Chondrocyte (in vitro differentiated cells): Measurements from ENCODE around the gene FAM131C. TPM values are rescaled to one million over a fixed set of nuclear protein-coding genes. Genes with fewer than 3 reads are reported as not detected.
"Not testable (repeated sequence)": the region's sequence is repeated elsewhere in the genome, so short reads cannot be mapped to it uniquely, and the experiment has no call there.

Experiments used
- DNase-seq: peaks from one replicate; pipeline ENCODE4 v3.0.0; 2021; ENCODE audit warnings: mixed read lengths, low spot score
- H3K27ac Mint-ChIP-seq: one replicate; pipeline ENCODE4 v1.8.0; 2021; ENCODE audit warnings: mild to moderate bottlenecking, moderate library complexity, mixed read lengths; ENCODE audit not compliant: unreplicated experiment
- H3K27me3 Mint-ChIP-seq: 2 replicates; pipeline ENCODE4 v1.8.0; 2021; ENCODE audit warnings: low read depth, mixed read lengths
- H3K36me3 Mint-ChIP-seq: 2 replicates; pipeline ENCODE4 v1.8.0; 2021; ENCODE audit warnings: low read depth, mixed read lengths
- H3K4me1 Mint-ChIP-seq: 2 replicates; pipeline ENCODE4 v1.8.0; 2021; ENCODE audit warnings: low read depth, mild to moderate bottlenecking, mixed read lengths
- H3K4me3 Mint-ChIP-seq: one replicate; pipeline ENCODE4 v1.8.0; 2021; ENCODE audit warnings: mild to moderate bottlenecking, moderate library complexity, mixed read lengths; ENCODE audit not compliant: unreplicated experiment
- H3K9me3 Mint-ChIP-seq: 2 replicates; pipeline ENCODE4 v1.8.0; 2021; ENCODE audit warnings: low read depth, mixed read lengths
- total RNA-seq: library from RNA; stranded (reverse); gene quantifications from 3 replicates; pipeline ENCODE4 v1.2.1, GENCODE V29; 2021
- TF ChIP-seq, protein P1 (sequence below): fragments of 200-600 bp; sonication (generic); IDR thresholded peaks from 2 replicates; pipeline ENCODE4 v1.5.0; 2021; ENCODE audit warnings: antibody characterized with exemption, mild to moderate bottlenecking, moderate library complexity

The FAM131C gene
- total RNA-seq, 1 donor from 2014 or later, result 0.70 TPM

DNA sequence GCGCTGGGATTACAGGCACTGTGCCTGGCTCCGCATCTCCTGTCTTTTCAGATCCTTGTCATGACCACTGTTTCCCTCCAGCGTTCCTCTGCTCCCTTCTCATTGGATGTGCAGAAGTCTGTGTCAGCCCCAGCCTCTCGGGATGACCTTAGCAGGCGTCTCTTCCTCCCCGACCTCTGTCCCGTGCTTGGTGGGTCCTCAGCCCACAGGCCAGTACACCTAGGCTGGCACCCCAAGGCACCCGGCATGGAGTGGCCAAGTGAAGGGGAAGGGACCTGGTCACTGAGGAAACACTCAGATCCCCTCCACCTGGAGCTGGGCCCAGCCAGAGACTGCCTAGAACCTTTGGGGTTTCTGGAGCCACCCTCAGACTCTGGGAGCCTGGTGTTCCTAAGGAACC is 32.3 kb downstream of the FAM131C start:
- Mint-ChIP-seq H3K4me1 (no peaks in the 10 kb centered on the region), H3K9me3 (no peaks in the 10 kb centered on the region), H3K27me3 (peaks cover 10% of the 10 kb centered on the region), H3K4me3 (no peak overlapping the region), H3K27ac (no peak overlapping the region), H3K36me3 (no peaks in the 10 kb centered on the region)
- TF ChIP-seq, protein P1, sequence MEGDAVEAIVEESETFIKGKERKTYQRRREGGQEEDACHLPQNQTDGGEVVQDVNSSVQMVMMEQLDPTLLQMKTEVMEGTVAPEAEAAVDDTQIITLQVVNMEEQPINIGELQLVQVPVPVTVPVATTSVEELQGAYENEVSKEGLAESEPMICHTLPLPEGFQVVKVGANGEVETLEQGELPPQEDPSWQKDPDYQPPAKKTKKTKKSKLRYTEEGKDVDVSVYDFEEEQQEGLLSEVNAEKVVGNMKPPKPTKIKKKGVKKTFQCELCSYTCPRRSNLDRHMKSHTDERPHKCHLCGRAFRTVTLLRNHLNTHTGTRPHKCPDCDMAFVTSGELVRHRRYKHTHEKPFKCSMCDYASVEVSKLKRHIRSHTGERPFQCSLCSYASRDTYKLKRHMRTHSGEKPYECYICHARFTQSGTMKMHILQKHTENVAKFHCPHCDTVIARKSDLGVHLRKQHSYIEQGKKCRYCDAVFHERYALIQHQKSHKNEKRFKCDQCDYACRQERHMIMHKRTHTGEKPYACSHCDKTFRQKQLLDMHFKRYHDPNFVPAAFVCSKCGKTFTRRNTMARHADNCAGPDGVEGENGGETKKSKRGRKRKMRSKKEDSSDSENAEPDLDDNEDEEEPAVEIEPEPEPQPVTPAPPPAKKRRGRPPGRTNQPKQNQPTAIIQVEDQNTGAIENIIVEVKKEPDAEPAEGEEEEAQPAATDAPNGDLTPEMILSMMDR, result no peak
- no peak for DNase-seq

DNA sequence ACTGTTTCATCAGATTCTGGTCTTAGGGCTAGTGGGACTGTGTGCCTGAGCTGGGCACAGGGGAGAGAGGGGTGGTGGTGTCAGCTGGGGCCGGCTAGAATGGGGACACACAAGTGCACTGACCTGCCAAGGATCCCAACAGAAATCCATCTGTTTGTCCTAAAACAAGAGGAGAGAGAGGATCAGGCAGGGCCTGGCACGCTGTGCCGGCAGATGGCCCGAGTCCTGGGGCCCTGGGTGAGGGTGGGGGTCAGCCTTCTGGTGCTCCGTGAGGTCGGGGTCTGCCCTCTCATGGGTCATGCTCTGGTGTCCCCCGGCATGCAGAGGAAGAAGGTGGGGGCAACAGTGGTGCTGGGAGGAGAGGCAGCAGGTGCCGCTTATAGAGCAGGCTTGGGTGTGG is 33.6 kb downstream of the FAM131C start:
- not testable (repeated sequence) for H3K27ac Mint-ChIP-seq, H3K4me1 Mint-ChIP-seq, H3K9me3 Mint-ChIP-seq, H3K36me3 Mint-ChIP-seq, DNase-seq, H3K4me3 Mint-ChIP-seq
- peaks cover 10% of the 10 kb centered on the region for H3K27me3 Mint-ChIP-seq

DNA sequence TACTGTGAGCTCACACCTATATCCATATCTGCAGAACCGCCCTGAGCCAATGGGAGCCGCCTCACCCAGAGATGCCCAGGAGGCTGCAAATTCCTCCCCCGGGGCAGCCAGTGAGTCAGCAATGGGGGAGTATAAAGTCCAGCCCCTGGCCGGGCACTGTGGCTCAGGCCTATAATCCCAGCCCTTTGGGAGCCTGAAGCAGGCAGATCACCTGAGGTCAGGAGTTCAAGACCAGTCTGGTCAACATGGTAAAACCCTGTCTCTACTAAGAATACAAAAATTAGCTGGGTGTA is 34.9 kb downstream of the FAM131C start:
- peaks cover 10% of the 10 kb centered on the region for H3K27me3 Mint-ChIP-seq
- H3K4me1 Mint-ChIP-seq, result no peaks in the 10 kb centered on the region
- no peaks in the 10 kb centered on the region for H3K9me3 Mint-ChIP-seq
- TF ChIP-seq, protein P1, result no peak
- no peak for DNase-seq
- H3K36me3 Mint-ChIP-seq, result no peaks in the 10 kb centered on the region
- H3K27ac Mint-ChIP-seq, result no peak overlapping the region
- H3K4me3 Mint-ChIP-seq, result no peak overlapping the region

DNA sequence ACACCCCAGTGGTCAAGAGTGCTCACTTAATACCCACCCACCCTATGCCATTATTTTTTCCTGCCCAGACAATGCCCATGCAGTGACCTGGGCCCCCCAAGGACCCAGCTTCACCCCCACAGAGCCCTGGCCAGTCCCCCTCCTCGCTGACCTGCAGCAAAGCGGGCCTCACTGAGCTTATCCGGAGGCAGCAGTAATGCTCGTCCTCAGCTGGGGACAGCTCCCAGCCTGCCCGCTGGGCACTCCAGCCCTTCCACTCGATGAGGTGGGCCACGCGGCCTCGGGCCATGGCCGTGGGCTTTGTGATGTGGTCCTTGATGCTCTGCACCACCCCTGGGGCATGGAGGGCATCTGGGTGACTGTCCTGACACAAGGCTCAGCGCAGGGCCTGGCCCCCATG is 37.0 kb downstream of the FAM131C start:
- H3K4me1 Mint-ChIP-seq, H3K27ac Mint-ChIP-seq, H3K36me3 Mint-ChIP-seq, H3K9me3 Mint-ChIP-seq, H3K27me3 Mint-ChIP-seq, DNase-seq, H3K4me3 Mint-ChIP-seq: not testable (repeated sequence)

DNA sequence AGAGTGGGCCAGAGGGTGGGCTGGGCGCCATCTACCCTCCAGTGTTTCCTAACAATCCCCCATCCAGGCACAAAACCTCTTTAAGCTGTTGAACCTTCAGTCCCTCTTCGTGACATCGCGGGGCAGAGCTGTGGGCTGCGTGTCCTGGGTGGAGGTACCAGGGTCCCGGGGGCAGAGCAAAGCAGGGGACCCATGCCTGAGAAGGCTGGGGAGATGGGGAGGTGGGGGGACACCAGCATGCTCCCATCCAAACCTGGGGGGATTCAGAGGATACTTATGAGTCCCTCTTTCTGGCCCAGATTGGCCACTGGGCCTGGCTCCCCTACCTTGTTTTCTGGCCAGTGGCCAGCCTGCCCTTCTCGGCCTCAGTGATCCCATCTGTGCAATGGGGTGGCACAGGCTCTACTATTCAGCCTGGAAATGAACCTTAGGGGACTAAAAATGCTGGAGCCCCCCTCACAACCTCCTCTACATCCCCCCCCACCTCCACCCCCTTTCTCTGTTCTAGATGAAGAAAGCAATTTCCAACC is 40.3 kb downstream of the FAM131C start:
- not testable (repeated sequence) for H3K4me1 Mint-ChIP-seq, H3K27me3 Mint-ChIP-seq, H3K9me3 Mint-ChIP-seq, H3K27ac Mint-ChIP-seq, DNase-seq, H3K36me3 Mint-ChIP-seq, H3K4me3 Mint-ChIP-seq

DNA sequence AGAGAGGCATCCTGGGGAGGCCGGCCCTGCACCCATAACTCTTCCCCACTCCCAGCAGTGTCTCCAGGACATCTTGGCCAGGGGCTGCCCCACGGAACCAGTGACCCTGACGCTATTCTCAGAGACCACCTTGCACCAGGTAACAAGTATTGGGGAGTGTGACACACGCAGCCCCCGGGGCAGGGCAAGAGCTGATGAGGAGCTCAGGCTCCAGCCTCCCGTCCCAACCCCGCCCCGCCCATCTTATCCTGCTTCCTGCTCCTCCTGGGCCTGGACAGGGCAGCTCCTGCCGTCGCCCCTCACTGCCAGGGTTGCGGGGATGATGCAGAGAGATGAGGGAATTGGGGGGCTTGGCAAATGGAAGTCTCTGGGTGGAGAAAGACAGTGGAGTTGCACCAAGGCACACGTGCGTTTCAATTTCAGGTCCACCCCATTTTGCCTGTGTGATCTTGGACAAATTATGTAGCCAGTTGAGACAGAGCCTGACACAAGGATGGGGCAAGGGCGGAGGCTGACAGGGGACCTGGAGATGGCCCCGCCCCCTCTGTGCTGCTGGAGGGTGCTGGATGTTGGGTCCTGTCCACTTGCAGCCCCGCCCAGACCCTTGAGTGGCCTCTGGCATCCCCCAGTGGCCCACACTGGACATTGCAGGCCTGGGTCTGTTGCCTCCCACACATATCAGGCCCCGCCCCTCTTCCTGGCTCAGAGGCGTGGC is 40.9 kb downstream of the FAM131C start:
- TF ChIP-seq, protein P1, result peak; percentile 93
- peaks cover 7% of the 10 kb centered on the region for H3K4me1 Mint-ChIP-seq
- H3K36me3 Mint-ChIP-seq, result no peaks in the 10 kb centered on the region
- H3K4me3 Mint-ChIP-seq, result no peak overlapping the region
- H3K27me3 Mint-ChIP-seq, result peaks cover 7% of the 10 kb centered on the region
- H3K9me3 Mint-ChIP-seq, result no peaks in the 10 kb centered on the region
- DNase-seq, result no peak
- H3K27ac Mint-ChIP-seq, result no peak overlapping the region

DNA sequence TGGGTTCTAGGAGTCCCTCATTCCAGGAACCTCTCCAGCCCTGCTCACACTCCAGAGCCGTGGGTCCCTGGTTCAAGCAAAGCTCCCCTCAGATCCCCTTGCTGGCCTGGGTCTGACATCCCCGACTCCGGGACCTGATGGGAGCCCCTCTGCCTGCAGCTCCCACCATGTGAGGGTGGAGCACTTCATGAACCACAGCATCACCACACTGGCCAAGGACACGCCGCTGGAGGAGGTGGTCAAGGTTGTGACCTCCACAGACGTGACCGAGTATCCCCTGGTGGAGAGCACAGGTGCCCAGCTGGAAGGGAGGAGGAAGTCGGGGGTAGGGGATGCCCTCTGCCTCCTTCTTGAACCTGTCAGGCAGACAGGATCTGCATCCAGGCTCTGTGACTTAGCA is 41.9 kb downstream of the FAM131C start:
- Mint-ChIP-seq H3K4me1 (peaks cover 7% of the 10 kb centered on the region), H3K27me3 (peaks cover 4% of the 10 kb centered on the region), H3K4me3 (no peak overlapping the region), H3K27ac (no peak overlapping the region), H3K36me3 (no peaks in the 10 kb centered on the region), H3K9me3 (no peaks in the 10 kb centered on the region)
- no peak for DNase-seq
- TF ChIP-seq, protein P1, result no peak
